ENCODE results near the gene TARM1.

Gene TARM1

DNA sequence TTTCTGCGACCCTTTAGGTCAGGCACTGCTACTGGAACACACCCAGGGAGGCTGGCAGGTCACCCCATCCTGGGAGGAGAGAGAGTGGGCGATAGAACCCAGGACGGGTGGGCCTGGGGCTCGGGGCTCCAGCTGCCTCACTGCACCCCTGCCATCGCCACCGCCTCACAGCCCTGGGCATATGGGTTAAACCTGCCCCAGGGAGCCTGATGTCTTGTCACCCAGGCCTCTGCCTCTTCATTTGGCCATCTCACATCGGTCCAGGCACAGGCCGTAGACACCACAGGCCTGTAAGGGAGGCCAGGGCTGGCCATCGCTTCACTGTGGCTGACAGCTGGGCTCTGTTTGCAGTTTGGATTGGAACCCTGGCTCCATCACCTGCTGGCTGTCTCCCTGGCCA is 44.5 kb upstream of the TARM1 start:
- H3K9me3 ChIP-seq, result no peaks in the 10 kb centered on the region
- no peak for DNase-seq
- H3K36me3 ChIP-seq, result peaks cover 82 to 98% (median 94%) of the 10 kb centered on the region in 3 donors
- H3K4me3 ChIP-seq, result no peak overlapping the region
- intact Hi-C loops (cut with DNase I; ENCODE audit: low total_unique reads), result no loop called here
- no peaks in the 10 kb centered on the region for H3K27me3 ChIP-seq
- H3K27ac ChIP-seq, result no peak overlapping the region
- no peak for TF ChIP-seq CTCF (IDR thresholded peaks at IDR 0.05)
- no peaks in the 10 kb centered on the region for H3K4me1 ChIP-seq

- Histone ChIP-seq H3K4me1 (no peaks in the 10 kb centered on the region), H3K36me3 (peaks cover 90 to 99% (median 96%) of the 10 kb centered on the region in 3 donors), H3K9me3 (no peaks in the 10 kb centered on the region), H3K27ac (no peak overlapping the region), H3K4me3 (no peak overlapping the region), H3K27me3 (no peaks in the 10 kb centered on the region)
- intact Hi-C loops (cut with DNase I; ENCODE audit: low total_unique reads), result no loop called here
- no peak for DNase-seq
- TF ChIP-seq CTCF (IDR thresholded peaks at IDR 0.05), result no peak
Observed at GRCh38 chr19:54124393-54124792, 43.2 kb upstream of the TARM1 start.

- intact Hi-C loops (cut with DNase I; ENCODE audit: low total_unique reads), result no loop called here
- peaks cover 88 to 99% (median 93%) of the 10 kb centered on the region in 3 donors for H3K36me3 ChIP-seq
- no peak for DNase-seq
Observed at GRCh38 chr19:54123682-54124081, 42.5 kb upstream of the TARM1 start.

GRCh38 chr19:54121259-54121658 is 40.1 kb upstream of the TARM1 start:
- no peak for TF ChIP-seq CTCF (IDR thresholded peaks at IDR 0.05)
- Histone ChIP-seq H3K36me3 (peaks cover 72 to 85% (median 77%) of the 10 kb centered on the region in 3 donors), H3K4me1 (peaks cover 0 to 10% (median 9%) of the 10 kb centered on the region in 4 donors), H3K27me3 (no peaks in the 10 kb centered on the region), H3K9me3 (no peaks in the 10 kb centered on the region), H3K4me3 (no peak overlapping the region), H3K27ac (no peak overlapping the region)
- intact Hi-C loops (cut with DNase I; ENCODE audit: low total_unique reads), result no loop called here
- no peak for DNase-seq

More at GRCh38 chr19:54123682-54124081, 42.5 kb upstream of the TARM1 start:
- Histone ChIP-seq H3K27me3 (no peaks in the 10 kb centered on the region), H3K27ac (no peak overlapping the region), H3K4me3 (no peak overlapping the region), H3K4me1 (no peaks in the 10 kb centered on the region), H3K9me3 (no peaks in the 10 kb centered on the region)
- TF ChIP-seq CTCF (IDR thresholded peaks at IDR 0.05), result no peak

- H3K27me3 ChIP-seq, result no peaks in the 10 kb centered on the region
- H3K9me3 ChIP-seq, result no peaks in the 10 kb centered on the region
- peaks cover 27 to 36% (median 34%) of the 10 kb centered on the region in 3 donors for H3K36me3 ChIP-seq
- H3K27ac ChIP-seq, result peak within 1 kb of the TSS; percentile 88 to 91
- intact Hi-C loops (cut with DNase I; ENCODE audit: low total_unique reads), result no loop called here
- H3K4me3 ChIP-seq, result peak within 1 kb of the TSS; percentile 80 to 82
- TF ChIP-seq CTCF (IDR thresholded peaks at IDR 0.05), result no peak
- peak; percentile 98 for DNase-seq
- peaks cover 0 to 28% (median 25%) of the 10 kb centered on the region in 4 donors for H3K4me1 ChIP-seq
Observed at GRCh38 chr19:54115109-54116063, 34.2 kb upstream of the TARM1 start, which contains the start of the genes PRPF31 and TFPT. PRPF31 (plus strand) TSS chr19:54115754; CDS start chr19:54118279, 2,525 bp downstream. TFPT (minus strand) TSS chr19:54115657; CDS start chr19:54115269, 388 bp downstream.
